ENCODE results near the gene S100A7A. TPM values are rescaled to one million over a fixed set of nuclear protein-coding genes. Genes with fewer than 3 reads are reported as not detected.

Gene S100A7A
- total and polyA plus RNA-seq, 2 of the 8 experiments (the other 6 are each of a cell fraction or from before 2014, with no cell fraction given) = not detected

- Histone ChIP-seq H4K20me1 (replicated peaks in 1 of 2; ENCODE audit: control insufficient read depth in 1 of 2, insufficient read depth in 2 of 2, low read length in 2 of 2) (no peaks in the 10 kb centered on the region), H3K14ac (ENCODE audit: insufficient read length) (no peak within 1 kb of the TSS), H2AK5ac (ENCODE audit: low read depth, low read length) (no peak within 1 kb of the TSS), H3K56ac (replicated peaks; ENCODE audit: insufficient read length, low read depth, low read length) (no peak within 1 kb of the TSS), H3K9me3 (ENCODE audit: insufficient read depth in 2 of 2, low read depth in 1 of 2, low read length in 1 of 2) (peaks cover 0 to 4% of the 10 kb centered on the region in 2 experiments; a peak in 2 of 4 replicates), H3K23ac (ENCODE audit: insufficient read length) (no peak within 1 kb of the TSS), H2BK5ac (ENCODE audit: low read depth, low read length) (no peak within 1 kb of the TSS), H3K18ac (ENCODE audit: extremely low read depth, low read length) (no peak within 1 kb of the TSS), H4K91ac (replicated peaks; ENCODE audit: insufficient read length, low read length) (no peak within 1 kb of the TSS), H3K79me2 (ENCODE audit: control insufficient read depth in 1 of 2, insufficient read depth in 2 of 2, low read length in 2 of 2) (no peaks in the 10 kb centered on the region), H3K4me1 (replicated peaks in 1 of 4; ENCODE audit: control insufficient read depth in 3 of 4, insufficient read depth in 4 of 4, low read length in 3 of 4) (no peaks in the 10 kb centered on the region), H3K79me1 (ENCODE audit: low read depth, low read length) (no peaks in the 10 kb centered on the region), H4K8ac (ENCODE audit: extremely low read depth, insufficient read depth, low read length) (no peak within 1 kb of the TSS), H3K4ac (replicated peaks; ENCODE audit: insufficient read length, low read depth, low read length) (no peak within 1 kb of the TSS), H3K27me3 (replicated peaks in 1 of 4; ENCODE audit: control insufficient read depth in 3 of 4, extremely low read depth in 1 of 4, insufficient read depth in 3 of 4, low read length in 3 of 4) (no peaks in the 10 kb centered on the region; a peak in 1 of 7 replicates), H3K27ac (ENCODE audit: low read depth, low read length) (no peak within 1 kb of the TSS), H4K5ac (ENCODE audit: insufficient read length, low read depth, low read length) (no peak within 1 kb of the TSS), H2BK12ac (ENCODE audit: low read depth, low read length) (no peak within 1 kb of the TSS), H3K23me2 (ENCODE audit: low read depth, low read length) (no peaks in the 10 kb centered on the region), H3K9ac (replicated peaks in 1 of 4; ENCODE audit: extremely low read depth in 1 of 4, low read depth in 3 of 4, low read length in 3 of 4) (no peak within 1 kb of the TSS), H2BK20ac (ENCODE audit: low read length) (no peak within 1 kb of the TSS), H3K4me3 (ENCODE audit: extremely low read depth in 1 of 4, insufficient read depth in 2 of 4, low read depth in 3 of 4, low read length in 4 of 4) (no peak within 1 kb of the TSS), H2BK120ac (replicated peaks; ENCODE audit: low read depth, low read length) (no peak within 1 kb of the TSS), H2AFZ (ENCODE audit: low read length) (no peak within 1 kb of the TSS), H3K36me3 (ENCODE audit: control insufficient read depth in 2 of 4, insufficient read depth in 4 of 4, low read length in 3 of 4) (no peaks in the 10 kb centered on the region), H3K4me2 (ENCODE audit: insufficient read depth in 1 of 2, low read depth in 2 of 2, low read length in 2 of 2) (no peak within 1 kb of the TSS), H2BK15ac (ENCODE audit: low read length) (no peak within 1 kb of the TSS)
- no peak for FAIRE-seq
- WGBS, 2 experiments (ENCODE audit: extremely low coverage in 1 of 2, insufficient coverage in 1 of 2, insufficient read length in 1 of 2, insufficient replicate concordance in 2 of 2, low coverage in 1 of 2, low lambda C conversion rate in 2 of 2, missing lambda C conversion rate in 1 of 2) = 93% methylated on average over 1 of the region's 1 CpG; no CpG with 5 or more reads in 1 of the 2 experiments
- ChIA-PET POLR2A (ENCODE audit: partially characterized antibody) (no interaction called here), CTCF (ENCODE audit: partially characterized antibody) (interaction anchor here (0.5 to 1.4 kb wide), 4 partner anchors 20 to 119 kb away, joined by 3 to 4 read pairs (median 3); no protein-coding TSS in a partner anchor)
- no peak for DNase-seq (ENCODE audit: low read depth in 1 of 2, low spot score in 2 of 2)
- TF ChIP-seq CEBPB (IDR thresholded peaks at IDR 0.05; ENCODE audit: low read depth, low read length) = no peak
- TF ChIP-seq, protein P1, sequence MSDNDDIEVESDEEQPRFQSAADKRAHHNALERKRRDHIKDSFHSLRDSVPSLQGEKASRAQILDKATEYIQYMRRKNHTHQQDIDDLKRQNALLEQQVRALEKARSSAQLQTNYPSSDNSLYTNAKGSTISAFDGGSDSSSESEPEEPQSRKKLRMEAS (IDR thresholded peaks at IDR 0.05) = no peak
- TF ChIP-seq NANOG (IDR thresholded peaks at IDR 0.05; ENCODE audit: insufficient read depth, low read depth, low read length, poor library complexity, severe bottlenecking) = no peak
- no peak for TF ChIP-seq SP4 (IDR thresholded peaks at IDR 0.05; ENCODE audit: low read length)
- TF ChIP-seq KDM1A (IDR thresholded peaks at IDR 0.05; ENCODE audit: borderline replicate concordance, low read length) = no peak
- TF ChIP-seq USF2 (IDR thresholded peaks at IDR 0.05; ENCODE audit: low read length) = no peak
- TF ChIP-seq, protein P2, sequence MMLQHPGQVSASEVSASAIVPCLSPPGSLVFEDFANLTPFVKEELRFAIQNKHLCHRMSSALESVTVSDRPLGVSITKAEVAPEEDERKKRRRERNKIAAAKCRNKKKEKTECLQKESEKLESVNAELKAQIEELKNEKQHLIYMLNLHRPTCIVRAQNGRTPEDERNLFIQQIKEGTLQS (IDR thresholded peaks at IDR 0.05; ENCODE audit: insufficient read depth, low read depth, low read length) = no peak
- no peak for TF ChIP-seq TBP (IDR thresholded peaks at IDR 0.05; ENCODE audit: low read depth, low read length)
These were observed 40.8 kb upstream of the S100A7A start, which contains the start of gene S100A12 for GRCh38 chr1:153375511-153375910. TSS of gene S100A12 (minus strand) at chr1:153375621. CDS start at chr1:153374592, 1,029 bp downstream.
